Suprapubic skin (tissue), 4 donors: ENCODE results near the gene PARP16.

ENCODE experiments used
- CTCF ChIP-seq, 2 donors: fragments of 200-600 bp in 1 of 2; fragments of 450-650 bp in 1 of 2; sonication (generic) in 1 of 2; IDR thresholded peaks; one replicate each; pipeline ENCODE4 v1.5.1; 2016 to 2019; ENCODE audit warnings: antibody characterized with exemption in 2 of 2, mild to moderate bottlenecking in 1 of 2, moderate library complexity in 1 of 2
- EP300 ChIP-seq: sonication (generic); formaldehyde crosslinking; IDR thresholded peaks from one replicate; pipeline ENCODE4 v1.6.1; 2017; ENCODE audit warnings: antibody characterized with exemption
- POLR2A ChIP-seq, 2 donors: fragments of 450-650 bp; IDR thresholded peaks; one replicate each; pipeline ENCODE4 v1.6.1; 2017; ENCODE audit warnings: antibody characterized with exemption in 2 of 2, mild to moderate bottlenecking in 2 of 2, moderate library complexity in 2 of 2
- POLR2AphosphoS5 ChIP-seq, 3 donors: sonication (generic); formaldehyde crosslinking; IDR thresholded peaks; one replicate each; pipeline ENCODE4 v1.6.1; 2017; ENCODE audit warnings: antibody characterized with exemption in 3 of 3

- TF ChIP-seq EP300 (no peak), CTCF (IDR thresholded peaks at IDR 0.05) (no peak), POLR2A (IDR thresholded peaks at IDR 0.05) (no peak), POLR2AphosphoS5 (IDR thresholded peaks at IDR 0.05) (no peak)
Observed at GRCh38 chr15:65217526-65218482, 68.9 kb downstream of the PARP16 start.
